ENCODE data around the gene MYRF.

MYRF gene

GRCh38 chr11:61757213-61757862 is 4.9 kb downstream of the MYRF start:
- DNase-seq (ENCODE audit: low read depth in 4 of 4, low spot score in 1 of 4): no peak

- no peak for DNase-seq (ENCODE audit: low read depth in 4 of 4, low spot score in 1 of 4)
Observed at GRCh38 chr11:61760946-61761345, 8.5 kb downstream of the MYRF start.

- DNase-seq (ENCODE audit: low read depth in 4 of 4, low spot score in 1 of 4): no peak
Observed at GRCh38 chr11:61761440-61762222, 9.2 kb downstream of the MYRF start.

GRCh38 chr11:61762223-61762615 is 9.8 kb downstream of the MYRF start:
- DNase-seq (ENCODE audit: low read depth in 4 of 4, low spot score in 1 of 4): no peak

- no peak for DNase-seq (ENCODE audit: low read depth in 4 of 4, low spot score in 1 of 4)
Observed at GRCh38 chr11:61762798-61763197, 10.4 kb downstream of the MYRF start.

- DNase-seq (ENCODE audit: low read depth in 4 of 4, low spot score in 1 of 4): no peak
Observed at GRCh38 chr11:61763930-61764605, 11.6 kb downstream of the MYRF start.

- DNase-seq (ENCODE audit: low read depth in 4 of 4, low spot score in 1 of 4): no peak
Observed at GRCh38 chr11:61764606-61765260, 12.3 kb downstream of the MYRF start.

GRCh38 chr11:61765550-61766253 is 13.3 kb downstream of the MYRF start:
- no peak for DNase-seq (ENCODE audit: low read depth in 4 of 4, low spot score in 1 of 4)

GRCh38 chr11:61766353-61766841 is 14.0 kb downstream of the MYRF start:
- DNase-seq (ENCODE audit: low read depth in 4 of 4, low spot score in 1 of 4): no peak

GRCh38 chr11:61768376-61769076 is 16.1 kb downstream of the MYRF start:
- no peak for DNase-seq (ENCODE audit: low read depth in 4 of 4, low spot score in 1 of 4)

- no peak for DNase-seq (ENCODE audit: low read depth in 4 of 4, low spot score in 1 of 4)
Observed at GRCh38 chr11:61769169-61769920, 16.9 kb downstream of the MYRF start.

- DNase-seq (ENCODE audit: low read depth in 4 of 4, low spot score in 1 of 4): no peak
Observed at GRCh38 chr11:61769946-61770683, 17.7 kb downstream of the MYRF start.

GRCh38 chr11:61771195-61771894 is 18.9 kb downstream of the MYRF start:
- no peak for DNase-seq (ENCODE audit: low read depth in 4 of 4, low spot score in 1 of 4)

- no peak for DNase-seq (ENCODE audit: low read depth in 4 of 4, low spot score in 1 of 4)
Observed at GRCh38 chr11:61771985-61772455, 19.6 kb downstream of the MYRF start.

- DNase-seq (ENCODE audit: low read depth in 4 of 4, low spot score in 1 of 4): no peak
Observed at GRCh38 chr11:61773356-61773755, 20.9 kb downstream of the MYRF start.

GRCh38 chr11:61773809-61774208 is 21.4 kb downstream of the MYRF start:
- DNase-seq (ENCODE audit: low read depth in 4 of 4, low spot score in 1 of 4): no peak

GRCh38 chr11:61774411-61774810 is 22.0 kb downstream of the MYRF start:
- no peak for DNase-seq (ENCODE audit: low read depth in 4 of 4, low spot score in 1 of 4)

GRCh38 chr11:61775106-61775505 is 22.7 kb downstream of the MYRF start:
- DNase-seq (ENCODE audit: low read depth in 4 of 4, low spot score in 1 of 4): no peak
